CD4-positive, alpha-beta T cell treated with Interleukin-15 for 1 hour (primary cell): ENCODE results near the gene KARS1.

Experiments used
- DNase-seq: peaks from one replicate; pipeline ENCODE4 v3.0.0-alpha.2; 2020

KARS1 gene

DNA sequence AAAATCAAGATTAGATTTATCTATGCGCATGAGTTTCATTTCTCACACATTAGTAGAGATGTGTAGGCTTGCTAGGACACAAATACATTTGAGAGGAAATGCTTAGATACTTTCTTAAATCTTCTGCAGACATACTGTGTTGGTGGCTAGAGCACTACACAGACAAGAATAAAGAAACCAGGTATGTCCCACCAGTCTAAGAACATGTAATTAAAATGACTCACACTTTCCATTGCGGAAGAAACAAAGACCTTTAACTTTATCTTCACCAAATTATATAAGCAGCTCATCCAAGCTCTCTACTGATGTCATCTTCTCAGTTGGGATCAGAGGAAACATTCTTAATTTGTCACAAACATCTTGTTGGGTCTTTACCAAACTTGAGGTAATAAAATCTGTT, 68.7 kb downstream of the KARS1 start:
- DNase-seq: no peak

DNA sequence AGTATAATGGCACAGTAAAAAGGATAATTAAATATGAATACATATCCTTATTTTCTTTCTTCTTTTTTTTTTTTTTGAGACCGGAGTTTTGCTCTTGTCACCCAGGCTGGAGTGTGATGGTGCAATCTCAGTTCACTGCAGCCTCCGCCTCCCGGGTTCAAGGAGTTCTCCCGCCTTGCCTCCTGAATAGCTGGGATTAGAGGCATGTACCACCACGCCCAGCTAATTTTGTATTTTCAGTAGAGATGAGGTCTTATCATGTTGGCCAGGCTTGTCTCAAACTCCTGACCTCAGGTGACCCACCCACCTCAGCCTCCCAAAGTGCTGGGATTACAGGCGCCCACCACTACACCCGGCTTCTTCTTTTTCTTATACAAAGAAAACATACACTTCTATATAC, 69.3 kb downstream of the KARS1 start:
- DNase-seq: no peak
